ENCODE measurements around the gene HAP1.

DNA sequence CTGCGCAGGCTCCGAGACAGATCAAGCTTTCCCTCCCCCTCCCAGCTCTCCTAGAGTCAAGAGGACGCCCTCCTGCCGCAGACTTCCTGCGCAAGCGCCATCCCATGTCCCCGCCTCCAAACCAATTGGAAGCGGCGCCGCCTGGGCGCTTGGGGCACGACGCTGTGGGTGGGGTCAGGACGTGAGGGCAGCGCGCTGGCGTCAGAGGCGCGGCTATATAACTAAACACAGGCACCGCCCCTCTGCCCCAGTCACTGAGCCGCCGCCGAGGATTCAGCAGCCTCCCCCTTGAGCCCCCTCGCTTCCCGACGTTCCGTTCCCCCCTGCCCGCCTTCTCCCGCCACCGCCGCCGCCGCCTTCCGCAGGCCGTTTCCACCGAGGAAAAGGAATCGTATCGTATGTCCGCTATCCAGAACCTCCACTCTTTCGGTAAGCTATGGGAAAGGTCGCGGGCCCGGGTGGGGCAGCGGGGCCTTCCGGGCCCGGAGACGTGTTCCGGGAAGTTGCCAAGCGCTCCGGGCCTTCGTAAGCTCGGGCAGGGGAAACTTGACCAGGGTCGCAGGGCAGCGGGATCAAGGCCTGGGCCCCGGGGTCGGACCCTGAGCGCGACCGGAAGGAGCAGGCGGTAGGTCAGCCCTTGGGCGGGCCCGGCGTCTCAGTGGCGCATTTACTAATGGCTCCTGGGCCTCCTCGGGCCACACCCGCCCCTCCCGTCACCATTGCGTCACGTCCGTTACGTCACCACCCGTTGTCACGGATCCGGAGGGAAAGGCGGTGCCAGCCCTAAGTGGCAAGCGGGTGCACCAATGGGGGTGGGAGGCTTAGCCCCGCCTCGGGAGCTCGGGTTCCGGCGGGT lies 45.6 kb downstream of the HAP1 start, which contains the start of gene EIF1:
- TF ChIP-seq ZNF175 (tag by site-specific recombination; IDR thresholded peaks at IDR 0.05) (no peak), BCL11A (tag by site-specific recombination; IDR thresholded peaks at IDR 0.05; ENCODE audit: low read depth) (peak; percentile 92)

Data from HEK293 (cell line).